Suprapubic skin (tissue), 4 donors: ENCODE measurements around the gene KCND2.

Experiments used
- CTCF ChIP-seq, 2 donors: fragments of 200-600 bp in 1 of 2; fragments of 450-650 bp in 1 of 2; sonication (generic) in 1 of 2; IDR thresholded peaks; one replicate each; pipeline ENCODE4 v1.5.1; 2016 to 2019; ENCODE audit warnings: antibody characterized with exemption in 2 of 2, mild to moderate bottlenecking in 1 of 2, moderate library complexity in 1 of 2
- EP300 ChIP-seq: sonication (generic); formaldehyde crosslinking; IDR thresholded peaks from one replicate; pipeline ENCODE4 v1.6.1; 2017; ENCODE audit warnings: antibody characterized with exemption
- POLR2A ChIP-seq, 2 donors: fragments of 450-650 bp; IDR thresholded peaks; one replicate each; pipeline ENCODE4 v1.6.1; 2017; ENCODE audit warnings: antibody characterized with exemption in 2 of 2, mild to moderate bottlenecking in 2 of 2, moderate library complexity in 2 of 2
- POLR2AphosphoS5 ChIP-seq, 3 donors: sonication (generic); formaldehyde crosslinking; IDR thresholded peaks; one replicate each; pipeline ENCODE4 v1.6.1; 2017; ENCODE audit warnings: antibody characterized with exemption in 3 of 3

- TF ChIP-seq CTCF (IDR thresholded peaks at IDR 0.05), result no peak
- TF ChIP-seq POLR2AphosphoS5 (IDR thresholded peaks at IDR 0.05), result no peak
- no peak for TF ChIP-seq EP300
- no peak for TF ChIP-seq POLR2A (IDR thresholded peaks at IDR 0.05)
Observed at GRCh38 chr7:120327054-120327453, 54.1 kb downstream of the KCND2 start.
